ENCODE measurements around the gene SCG5.

SCG5 gene

GRCh38 chr15:32718227-32718820, 76.8 kb downstream of the SCG5 start:
- Histone ChIP-seq H3K4me1 (ENCODE audit: control insufficient read depth, insufficient read depth, low read length) (peaks cover 2% of the 10 kb centered on the region; the same call in 1 of the 2 replicates), H3K9me3 (ENCODE audit: control insufficient read depth, insufficient read depth, low read depth, low read length) (no peaks in the 10 kb centered on the region), H3K36me3 (ENCODE audit: control insufficient read depth in 2 of 2, insufficient read depth in 1 of 2, low read length in 2 of 2) (no peaks in the 10 kb centered on the region), H3K27ac (ENCODE audit: extremely low read depth, low read depth, low read length) (no peak overlapping the region; the same call in 1 of the 2 replicates), H3K4me3 (ENCODE audit: low read depth, low read length) (peak overlapping the region; percentile 29)
- TF ChIP-seq SCRT2 (tag by site-specific recombination; IDR thresholded peaks at IDR 0.05) (no peak), ZFHX2 (tag by site-specific recombination; conservative IDR thresholded peaks at IDR 0.05) (no peak), IKZF3 (tag by site-specific recombination; IDR thresholded peaks at IDR 0.05) (no peak), ZNF16 (tag by site-specific recombination; IDR thresholded peaks at IDR 0.05; ENCODE audit: low read depth) (no peak), ZNF341 (tag by site-specific recombination; IDR thresholded peaks at IDR 0.05; ENCODE audit: low read depth) (no peak), ZNF785 (tag by site-specific recombination; IDR thresholded peaks at IDR 0.05) (no peak), ZFP37 (tag by site-specific recombination; IDR thresholded peaks at IDR 0.05) (no peak), ZNF311 (tag by site-specific recombination; IDR thresholded peaks at IDR 0.05; ENCODE audit: borderline replicate concordance) (no peak), ZNF658 (tag by site-specific recombination; IDR thresholded peaks at IDR 0.05) (no peak), PBX3 (CRISPR knock-in tag; IDR thresholded peaks at IDR 0.05) (no peak), GLI4 (tag by site-specific recombination; IDR thresholded peaks at IDR 0.05) (no peak), KLF17 (tag by site-specific recombination; IDR thresholded peaks at IDR 0.05) (no peak), ZNF221 (tag by site-specific recombination; IDR thresholded peaks at IDR 0.05; ENCODE audit: borderline replicate concordance) (no peak), ZBTB6 (tag by site-specific recombination; IDR thresholded peaks at IDR 0.05) (no peak), ZSCAN18 (tag by site-specific recombination; IDR thresholded peaks at IDR 0.05) (no peak), ZNF404 (tag by site-specific recombination; IDR thresholded peaks at IDR 0.05) (no peak), GLIS1 (tag by site-specific recombination; IDR thresholded peaks at IDR 0.05) (no peak), ZNF121 (tag by site-specific recombination; IDR thresholded peaks at IDR 0.05) (no peak), ZBTB7A (tag by site-specific recombination; IDR thresholded peaks at IDR 0.05; ENCODE audit: low read depth) (no peak), ZBTB1 (tag by site-specific recombination; IDR thresholded peaks at IDR 0.05) (no peak)
- ChIA-PET CTCF (no interaction called here), POLR2A (no interaction called here)

GRCh38 chr15:32718821-32719716, 77.6 kb downstream of the SCG5 start:
- H3K4me3 ChIP-seq (ENCODE audit: low read depth, low read length): peak overlapping the region; percentile 29
- TF ChIP-seq ZBTB7A (tag by site-specific recombination; IDR thresholded peaks at IDR 0.05; ENCODE audit: low read depth): no peak
- no peak for TF ChIP-seq MZF1 (tag by site-specific recombination; IDR thresholded peaks at IDR 0.05; ENCODE audit: borderline replicate concordance)
- no peak for TF ChIP-seq ZNF560 (tag by site-specific recombination; IDR thresholded peaks at IDR 0.05; ENCODE audit: borderline replicate concordance)
- TF ChIP-seq, protein P1, sequence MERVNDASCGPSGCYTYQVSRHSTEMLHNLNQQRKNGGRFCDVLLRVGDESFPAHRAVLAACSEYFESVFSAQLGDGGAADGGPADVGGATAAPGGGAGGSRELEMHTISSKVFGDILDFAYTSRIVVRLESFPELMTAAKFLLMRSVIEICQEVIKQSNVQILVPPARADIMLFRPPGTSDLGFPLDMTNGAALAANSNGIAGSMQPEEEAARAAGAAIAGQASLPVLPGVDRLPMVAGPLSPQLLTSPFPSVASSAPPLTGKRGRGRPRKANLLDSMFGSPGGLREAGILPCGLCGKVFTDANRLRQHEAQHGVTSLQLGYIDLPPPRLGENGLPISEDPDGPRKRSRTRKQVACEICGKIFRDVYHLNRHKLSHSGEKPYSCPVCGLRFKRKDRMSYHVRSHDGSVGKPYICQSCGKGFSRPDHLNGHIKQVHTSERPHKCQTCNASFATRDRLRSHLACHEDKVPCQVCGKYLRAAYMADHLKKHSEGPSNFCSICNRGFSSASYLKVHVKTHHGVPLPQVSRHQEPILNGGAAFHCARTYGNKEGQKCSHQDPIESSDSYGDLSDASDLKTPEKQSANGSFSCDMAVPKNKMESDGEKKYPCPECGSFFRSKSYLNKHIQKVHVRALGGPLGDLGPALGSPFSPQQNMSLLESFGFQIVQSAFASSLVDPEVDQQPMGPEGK (tag by site-specific recombination; IDR thresholded peaks at IDR 0.05): no peak
- no peak for TF ChIP-seq ZNF785 (tag by site-specific recombination; IDR thresholded peaks at IDR 0.05)
- TF ChIP-seq KLF8 (tag by site-specific recombination; IDR thresholded peaks at IDR 0.05): no peak
- no peak for TF ChIP-seq ZBTB26 (tag by site-specific recombination; optimal IDR thresholded peaks at IDR 0.05)
- TF ChIP-seq KLF9 (tag by site-specific recombination; IDR thresholded peaks at IDR 0.05; ENCODE audit: low read depth): no peak

More at GRCh38 chr15:32718821-32719716, 77.6 kb downstream of the SCG5 start:
- CTCF ChIA-PET: no interaction called here
- Histone ChIP-seq H3K27ac (ENCODE audit: extremely low read depth, low read depth, low read length) (no peak overlapping the region; the same call in 1 of the 2 replicates), H3K4me1 (ENCODE audit: control insufficient read depth, insufficient read depth, low read length) (peaks cover 2% of the 10 kb centered on the region; the same call in 1 of the 2 replicates), H3K9me3 (ENCODE audit: control insufficient read depth, insufficient read depth, low read depth, low read length) (no peaks in the 10 kb centered on the region), H3K36me3 (ENCODE audit: control insufficient read depth in 2 of 2, insufficient read depth in 1 of 2, low read length in 2 of 2) (no peaks in the 10 kb centered on the region)
- POLR2A ChIA-PET: no interaction called here
